Upper lobe of left lung (tissue), 6 donors: ENCODE measurements around the gene PPP1R9A. TPM values are rescaled to one million over a fixed set of nuclear protein-coding genes. Genes with fewer than 3 reads are reported as not detected.

Experiments used
- ATAC-seq, 2 donors: fragments of 200-7000 bp; cut with Tn5 transposase; one replicate each; pipeline ENCODE4 v1.9.1; 2022; ENCODE audit warnings: mild to moderate bottlenecking in 2 of 2, moderate library complexity in 2 of 2; ENCODE audit not compliant: low FRiP score in 2 of 2
- DNase-seq, 2 donors: peaks; one replicate each; pipeline ENCODE4 v3.0.0-alpha.2; 2019 to 2020
- H3K27ac ChIP-seq, 4 donors: fragments of 200-600 bp; sonication (generic); one replicate each; pipeline ENCODE4 v1.5.1; 2016 to 2019
- H3K27me3 ChIP-seq, 4 donors: fragments of 200-600 bp; sonication (generic); one replicate each; pipeline ENCODE4 v1.5.1; 2017 to 2019
- H3K36me3 ChIP-seq, 4 donors: fragments of 200-600 bp; sonication (generic); one replicate each; pipeline ENCODE4 v1.5.1; 2016 to 2019
- H3K4me1 ChIP-seq, 4 donors: fragments of 200-600 bp; sonication (generic); one replicate each; pipeline ENCODE4 v1.5.1; 2018 to 2019
- H3K4me3 ChIP-seq, 4 donors: fragments of 200-600 bp; sonication (generic); one replicate each; pipeline ENCODE4 v1.5.1; 2017 to 2019; ENCODE audit warnings: mild to moderate bottlenecking in 2 of 4, moderate library complexity in 1 of 4
- H3K9me3 ChIP-seq, 4 donors: fragments of 200-600 bp; sonication (generic); one replicate each; pipeline ENCODE4 v1.5.1; 2018 to 2019
- EP300 ChIP-seq, 4 donors: sonication (generic); formaldehyde crosslinking; IDR thresholded peaks; one replicate each; pipeline ENCODE4 v1.5.1; 2017; ENCODE audit warnings: antibody characterized with exemption in 4 of 4, control low read depth in 2 of 4
- POLR2A ChIP-seq, 4 donors: fragments of 450-650 bp; IDR thresholded peaks; one replicate each; pipeline ENCODE4 v1.5.1; 2016 to 2017; ENCODE audit warnings: antibody characterized with exemption in 4 of 4, mild to moderate bottlenecking in 2 of 4
- POLR2AphosphoS5 ChIP-seq, 2 donors: sonication (generic); formaldehyde crosslinking; IDR thresholded peaks; one replicate each; pipeline ENCODE4 v1.5.1; 2017; ENCODE audit warnings: antibody characterized with exemption in 2 of 2
- WGBS, 2 donors: methylation state at CpG; one replicate each; pipeline ENCODE4 v1.1.5; 2017 to 2018; 5-methylcytosine and 5-hydroxymethylcytosine counted together
- total RNA-seq, 6 donors: library from RNA; depleted of rRNA in 4 of 6; stranded (reverse); fragments of >200 nt in 4 of 6; gene quantifications; one replicate each; pipeline versions ENCODE4 v1.1.0 to v1.2.1, GENCODE V29; 2016 to 2021
- TF ChIP-seq, protein P1 (sequence below), 6 experiments: fragments of 450-650 bp in 4 of 6; fragments of 200-600 bp in 2 of 6; sonication (generic) in 2 of 6; IDR thresholded peaks; one replicate each; pipeline ENCODE4 v1.5.1; 2016 to 2019; ENCODE audit warnings: antibody characterized with exemption in 6 of 6
- donor health status: DM: no; HTN: no; CAD: no; lungs with moderate emphysema.
- donor health status: DM: no; HTN: yes; CAD: no; lungs with severe emphysema.

Gene PPP1R9A
- total RNA-seq, 6 donors from 2014 or later, result 16.9 to 41.9 (median 26.2) TPM

DNA sequence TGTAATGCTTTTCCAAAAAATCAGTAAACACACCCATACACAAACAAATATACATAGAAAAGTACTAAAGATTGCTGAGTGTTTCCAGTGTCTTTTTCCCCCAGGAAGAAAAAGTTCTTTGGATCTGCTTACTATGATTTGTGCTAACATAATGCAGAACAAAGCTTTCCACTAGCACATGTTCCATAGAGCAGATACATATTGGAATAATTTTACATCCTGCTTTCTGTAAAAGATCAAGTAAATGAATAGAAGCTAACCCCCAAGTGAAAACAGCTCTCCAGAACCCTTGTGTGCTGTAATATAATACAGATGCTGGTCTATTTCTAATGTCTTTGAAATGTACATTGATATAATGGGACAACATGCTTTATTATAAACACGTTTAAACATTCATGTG lies 291.5 kb downstream of the PPP1R9A start:
- no peaks in the 10 kb centered on the region for H3K9me3 ChIP-seq
- TF ChIP-seq POLR2AphosphoS5 (IDR thresholded peaks at IDR 0.05), result no peak
- no peak for TF ChIP-seq POLR2A (IDR thresholded peaks at IDR 0.05)
- TF ChIP-seq, protein P1, sequence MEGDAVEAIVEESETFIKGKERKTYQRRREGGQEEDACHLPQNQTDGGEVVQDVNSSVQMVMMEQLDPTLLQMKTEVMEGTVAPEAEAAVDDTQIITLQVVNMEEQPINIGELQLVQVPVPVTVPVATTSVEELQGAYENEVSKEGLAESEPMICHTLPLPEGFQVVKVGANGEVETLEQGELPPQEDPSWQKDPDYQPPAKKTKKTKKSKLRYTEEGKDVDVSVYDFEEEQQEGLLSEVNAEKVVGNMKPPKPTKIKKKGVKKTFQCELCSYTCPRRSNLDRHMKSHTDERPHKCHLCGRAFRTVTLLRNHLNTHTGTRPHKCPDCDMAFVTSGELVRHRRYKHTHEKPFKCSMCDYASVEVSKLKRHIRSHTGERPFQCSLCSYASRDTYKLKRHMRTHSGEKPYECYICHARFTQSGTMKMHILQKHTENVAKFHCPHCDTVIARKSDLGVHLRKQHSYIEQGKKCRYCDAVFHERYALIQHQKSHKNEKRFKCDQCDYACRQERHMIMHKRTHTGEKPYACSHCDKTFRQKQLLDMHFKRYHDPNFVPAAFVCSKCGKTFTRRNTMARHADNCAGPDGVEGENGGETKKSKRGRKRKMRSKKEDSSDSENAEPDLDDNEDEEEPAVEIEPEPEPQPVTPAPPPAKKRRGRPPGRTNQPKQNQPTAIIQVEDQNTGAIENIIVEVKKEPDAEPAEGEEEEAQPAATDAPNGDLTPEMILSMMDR (IDR thresholded peaks at IDR 0.05), result no peak
- TF ChIP-seq EP300 (IDR thresholded peaks at IDR 0.05), result no peak
- no peaks in the 10 kb centered on the region for H3K4me1 ChIP-seq
- 75 to 83% methylated on average over 1 of the region's 1 CpG for WGBS, 2 donors
- H3K4me3 ChIP-seq, result no peak overlapping the region
- no peaks in the 10 kb centered on the region for H3K27me3 ChIP-seq
- ATAC-seq, result no peak
- no peak for DNase-seq
- H3K36me3 ChIP-seq, result no peaks in the 10 kb centered on the region
- H3K27ac ChIP-seq, result no peak overlapping the region

DNA sequence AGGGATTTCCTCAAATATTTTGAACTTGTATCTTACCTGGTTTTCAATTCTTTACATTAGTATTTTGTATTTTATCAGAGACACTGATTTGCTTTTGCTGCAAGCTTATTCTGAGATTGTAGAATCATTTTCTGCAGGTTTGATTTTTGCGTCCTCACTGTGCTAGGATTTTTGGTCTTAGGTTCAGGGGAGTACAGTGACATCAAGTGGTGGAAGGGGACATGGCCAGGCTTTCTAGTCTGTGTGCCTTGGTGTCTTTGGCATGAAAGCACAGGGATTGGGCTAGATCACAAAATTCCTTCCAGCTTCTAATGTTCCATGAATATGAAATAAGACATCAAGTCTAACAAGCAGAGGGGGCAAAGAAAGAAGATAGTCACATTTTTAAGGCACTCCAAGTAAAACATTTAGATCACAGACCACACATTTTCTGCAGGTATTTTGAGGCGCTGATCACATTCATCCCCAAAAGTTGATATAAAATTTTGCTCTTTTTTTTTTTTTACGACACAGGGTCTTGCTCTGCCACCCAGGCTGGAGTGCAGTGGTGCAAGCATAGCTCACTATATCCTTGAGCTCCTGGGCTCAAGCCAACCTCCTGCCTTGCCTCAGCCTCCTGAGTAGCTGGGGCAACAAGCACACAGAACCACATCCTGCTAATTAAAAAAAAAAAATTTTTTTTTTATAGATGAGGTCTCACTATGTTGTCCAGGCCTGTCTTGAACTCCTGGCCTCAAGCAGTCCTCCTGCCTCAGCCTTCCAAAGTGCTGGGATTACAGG lies 292.6 kb downstream of the PPP1R9A start:
- Histone ChIP-seq H3K27ac (no peak overlapping the region), H3K4me1 (no peaks in the 10 kb centered on the region), H3K27me3 (no peaks in the 10 kb centered on the region), H3K9me3 (no peaks in the 10 kb centered on the region), H3K4me3 (no peak overlapping the region), H3K36me3 (no peaks in the 10 kb centered on the region)
- peak; percentile 67 to 76 for ATAC-seq
- DNase-seq, result peak in 1 of 2 donors; percentile 29
- 69 to 72% methylated on average over 3 of the region's 3 CpGs for WGBS, 2 donors
- no peak for TF ChIP-seq EP300 (IDR thresholded peaks at IDR 0.05)
- no peak for TF ChIP-seq POLR2AphosphoS5 (IDR thresholded peaks at IDR 0.05)
- TF ChIP-seq, protein P1 (IDR thresholded peaks at IDR 0.05), result peak; percentile 19 to 56 (median 46)
- no peak for TF ChIP-seq POLR2A (IDR thresholded peaks at IDR 0.05)

DNA sequence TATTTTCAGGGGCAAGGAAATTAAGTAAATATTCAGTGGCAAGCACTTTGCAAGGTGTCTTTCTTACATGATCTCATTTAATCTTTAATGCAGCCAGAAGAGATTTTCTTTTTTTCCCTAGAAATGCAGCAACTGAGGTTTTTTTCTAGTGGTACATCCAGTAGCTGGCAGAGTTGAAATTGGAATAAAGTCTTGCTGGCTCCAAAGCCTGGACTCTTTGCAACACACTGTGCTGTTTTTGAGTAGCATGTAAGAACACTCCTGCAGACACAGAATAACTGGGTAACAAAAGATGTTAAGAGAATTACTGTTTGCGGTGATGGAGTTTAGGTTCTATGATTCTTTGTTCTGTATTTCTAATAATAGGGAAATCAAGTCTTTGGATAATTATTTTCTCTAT lies 293.3 kb downstream of the PPP1R9A start:
- DNase-seq, result no peak
- no peaks in the 10 kb centered on the region for H3K27me3 ChIP-seq
- WGBS, 2 donors, result 95 to 100% methylated on average over 1 of the region's 1 CpG
- no peaks in the 10 kb centered on the region for H3K36me3 ChIP-seq
- no peak for ATAC-seq
- H3K4me3 ChIP-seq, result no peak overlapping the region
- H3K4me1 ChIP-seq, result no peaks in the 10 kb centered on the region
- no peak overlapping the region for H3K27ac ChIP-seq
- H3K9me3 ChIP-seq, result no peaks in the 10 kb centered on the region
- no peak for TF ChIP-seq POLR2AphosphoS5 (IDR thresholded peaks at IDR 0.05)
- TF ChIP-seq, protein P1 (IDR thresholded peaks at IDR 0.05), result no peak
- no peak for TF ChIP-seq EP300 (IDR thresholded peaks at IDR 0.05)
- TF ChIP-seq POLR2A (IDR thresholded peaks at IDR 0.05), result no peak

DNA sequence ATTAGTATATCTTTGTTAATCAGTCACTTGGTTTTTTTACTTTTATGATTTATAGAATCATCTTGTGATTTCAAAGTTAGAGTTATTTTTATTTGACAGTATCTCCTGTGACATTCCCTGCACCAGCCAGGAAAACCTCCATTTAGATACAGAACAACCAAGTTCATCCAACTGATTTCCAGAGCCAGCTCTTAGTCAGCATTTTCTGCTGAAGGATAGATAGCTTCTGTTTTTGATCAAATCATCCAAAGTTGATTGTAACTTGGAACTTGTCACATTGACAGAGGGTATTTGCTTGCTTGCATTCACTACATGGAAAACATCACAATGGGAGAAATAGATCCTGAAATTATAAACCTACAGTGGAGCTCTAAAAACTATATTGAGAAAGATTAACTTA lies 294.3 kb downstream of the PPP1R9A start:
- no peak for TF ChIP-seq POLR2AphosphoS5 (IDR thresholded peaks at IDR 0.05)
- no peak for ATAC-seq
- H3K4me3 ChIP-seq, result no peak overlapping the region
- no peaks in the 10 kb centered on the region for H3K9me3 ChIP-seq
- no peak overlapping the region for H3K27ac ChIP-seq
- DNase-seq, result no peak
- H3K27me3 ChIP-seq, result no peaks in the 10 kb centered on the region
- H3K4me1 ChIP-seq, result no peaks in the 10 kb centered on the region
- no peaks in the 10 kb centered on the region for H3K36me3 ChIP-seq

DNA sequence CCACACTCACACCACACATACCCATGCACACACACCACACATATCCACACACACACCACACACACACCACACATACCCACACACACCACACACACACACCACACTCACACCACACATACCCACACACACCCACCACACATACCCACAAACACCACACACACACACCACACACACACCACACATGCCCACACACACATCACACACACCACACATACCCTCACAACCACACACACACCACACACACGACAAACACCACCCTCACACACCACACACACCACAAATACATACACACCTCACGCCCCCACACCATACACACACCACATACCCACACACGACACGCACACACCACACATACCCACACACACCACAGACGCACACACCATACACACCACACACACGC lies 297.2 kb downstream of the PPP1R9A start:
- H3K27me3 ChIP-seq, result no peaks in the 10 kb centered on the region
- no peaks in the 10 kb centered on the region for H3K36me3 ChIP-seq
- no peaks in the 10 kb centered on the region for H3K4me1 ChIP-seq
- TF ChIP-seq EP300 (IDR thresholded peaks at IDR 0.05) (no peak), POLR2AphosphoS5 (IDR thresholded peaks at IDR 0.05) (no peak), POLR2A (IDR thresholded peaks at IDR 0.05) (no peak)
- TF ChIP-seq, protein P1 (IDR thresholded peaks at IDR 0.05), result no peak
- no peak overlapping the region for H3K27ac ChIP-seq
- ATAC-seq (no peak), DNase-seq (no peak)
- no peak overlapping the region for H3K4me3 ChIP-seq
- no peaks in the 10 kb centered on the region for H3K9me3 ChIP-seq
- WGBS, 2 donors, result 91 to 94% methylated on average over 6 of the region's 6 CpGs
